ENCODE results near the gene SLC39A11.
"Not testable (repeated sequence)": the region's sequence is repeated elsewhere in the genome, so short reads cannot be mapped to it uniquely, and the experiment has no call there.

Gene SLC39A11

GRCh38 chr17:72643575-72644216, 448.8 kb downstream of the SLC39A11 start:
- no peak for DNase-seq (ENCODE audit: extremely low read depth in 1 of 2, low read depth in 1 of 2)

DNA sequence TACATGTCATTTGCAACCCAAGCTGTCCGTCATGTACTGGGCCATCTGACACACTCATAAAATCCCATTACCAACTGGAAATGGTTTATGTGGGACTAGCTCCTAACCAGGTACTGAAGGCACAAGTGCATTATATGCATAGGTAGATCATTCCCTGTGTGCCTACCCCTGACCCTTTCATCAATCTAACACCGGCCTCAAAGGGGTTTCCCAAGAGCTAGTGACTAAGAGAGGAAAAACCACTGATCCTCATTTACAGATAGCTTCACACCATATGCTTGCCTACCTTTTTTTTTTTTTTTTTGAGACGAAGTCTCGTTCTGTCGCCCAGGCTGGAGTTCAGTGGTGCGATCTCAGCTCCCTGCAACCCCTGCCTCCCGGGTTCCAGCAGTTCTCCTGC, 449.8 kb downstream of the SLC39A11 start:
- DNase-seq (ENCODE audit: extremely low read depth in 1 of 2, low read depth in 1 of 2): no peak

DNA sequence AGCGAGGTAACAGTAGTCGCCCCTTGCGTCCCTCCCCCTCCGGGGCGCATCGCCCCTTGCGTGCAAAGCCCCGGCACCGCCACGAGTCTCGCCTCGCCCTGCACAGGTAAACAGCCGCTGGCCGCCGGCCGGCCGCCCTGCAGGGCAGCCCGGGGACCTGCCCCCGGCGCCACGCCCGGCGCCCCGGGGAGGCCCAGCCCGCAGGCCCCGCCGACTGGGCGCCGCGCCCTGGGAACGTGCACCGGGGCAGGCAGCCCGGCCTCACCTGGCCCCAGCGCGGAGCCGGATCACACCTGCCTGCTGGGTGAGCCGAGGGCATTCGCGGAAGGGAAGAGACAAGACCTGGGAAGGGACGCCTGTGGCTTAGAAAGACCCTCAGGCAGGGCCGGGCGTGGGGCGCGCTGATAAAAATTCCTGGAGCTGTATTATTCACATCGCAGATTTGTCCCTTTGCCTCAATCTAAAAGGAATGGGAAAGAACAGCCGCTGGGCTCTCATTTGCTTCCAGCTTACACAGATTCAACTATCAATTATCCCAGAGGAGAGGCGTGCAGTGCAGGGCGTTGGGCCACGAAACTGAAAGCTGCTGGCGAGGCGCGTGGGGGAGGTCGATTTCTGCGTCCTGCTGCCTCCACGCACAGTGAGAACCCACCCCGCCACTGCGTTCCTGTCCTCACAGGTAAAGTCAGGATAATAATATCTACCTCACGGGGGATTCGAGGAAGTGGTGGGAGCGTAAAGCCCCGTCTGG, 451.9 kb downstream of the SLC39A11 start:
- no peak for DNase-seq (ENCODE audit: extremely low read depth in 1 of 2, low read depth in 1 of 2)

DNA sequence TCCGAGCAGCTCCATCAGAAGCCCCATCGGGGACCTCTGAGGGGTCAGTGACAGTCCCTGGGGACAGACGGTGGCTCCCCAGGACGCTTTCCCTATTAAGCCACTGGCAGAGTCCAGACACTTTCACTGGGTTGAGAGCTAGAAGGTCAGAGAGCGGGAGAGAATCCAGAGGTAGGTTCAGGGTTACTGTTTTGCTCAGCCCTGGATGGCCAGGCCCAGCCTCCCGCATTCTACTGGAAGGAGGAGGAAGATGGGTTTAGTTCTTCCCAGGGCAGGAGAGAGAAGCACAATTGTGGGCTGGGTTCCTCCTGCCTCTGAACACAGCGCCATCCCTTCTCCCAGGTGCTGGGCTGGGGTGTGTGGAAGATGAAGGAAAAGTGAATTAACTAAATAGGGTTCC, 452.8 kb downstream of the SLC39A11 start:
- no peak for DNase-seq (ENCODE audit: extremely low read depth in 1 of 2, low read depth in 1 of 2)

DNA sequence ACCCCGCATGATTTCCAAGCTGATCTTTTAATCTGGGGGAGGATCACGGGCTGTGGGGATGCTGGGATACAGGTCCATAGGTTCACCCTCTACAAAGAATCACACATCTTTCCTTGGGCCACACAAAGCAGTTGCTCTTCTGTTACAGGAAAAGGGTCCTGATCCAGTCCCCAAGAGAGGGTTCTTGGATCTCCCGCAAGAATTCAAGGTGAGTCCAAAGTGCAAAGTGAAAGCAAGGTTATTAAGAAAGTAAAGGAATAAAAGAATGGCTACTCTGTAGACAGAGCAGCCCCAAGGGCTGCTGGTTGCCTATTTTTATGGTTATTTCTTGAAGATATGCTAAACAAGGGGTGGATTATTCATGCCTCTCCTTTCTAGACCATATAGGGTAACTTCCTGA, 453.6 kb downstream of the SLC39A11 start:
- DNase-seq (ENCODE audit: extremely low read depth in 1 of 2, low read depth in 1 of 2): not testable (repeated sequence)

DNA sequence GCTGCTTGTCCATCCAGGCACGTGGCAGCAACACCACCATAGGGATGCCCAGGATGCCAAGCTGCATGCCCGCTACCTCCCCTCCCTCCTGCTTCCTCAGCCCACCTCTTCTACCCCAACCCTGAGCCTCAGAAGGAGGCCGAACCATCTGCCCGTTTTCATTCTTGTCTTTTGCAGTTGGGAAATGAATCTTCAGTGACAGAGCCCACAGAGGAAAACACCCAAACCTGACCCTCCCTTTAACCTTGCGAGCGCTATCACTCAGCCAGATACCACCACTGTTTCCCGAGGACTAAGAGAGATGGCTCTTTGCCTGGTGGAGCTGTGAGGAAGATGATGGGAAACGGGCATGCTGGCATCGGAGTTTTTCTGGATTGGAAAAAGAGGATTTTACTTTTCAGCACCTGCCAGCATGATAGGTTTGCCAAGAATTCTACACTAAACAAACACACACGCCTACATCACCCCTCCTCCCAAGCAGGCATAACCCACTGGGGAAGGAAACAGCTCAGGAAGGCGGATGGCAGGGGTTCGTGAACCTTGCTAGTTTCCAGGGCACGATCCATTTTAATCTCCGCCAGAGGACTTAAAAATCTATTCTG, 457.4 kb downstream of the SLC39A11 start:
- no peak for DNase-seq (ENCODE audit: extremely low read depth in 1 of 2, low read depth in 1 of 2)

DNA sequence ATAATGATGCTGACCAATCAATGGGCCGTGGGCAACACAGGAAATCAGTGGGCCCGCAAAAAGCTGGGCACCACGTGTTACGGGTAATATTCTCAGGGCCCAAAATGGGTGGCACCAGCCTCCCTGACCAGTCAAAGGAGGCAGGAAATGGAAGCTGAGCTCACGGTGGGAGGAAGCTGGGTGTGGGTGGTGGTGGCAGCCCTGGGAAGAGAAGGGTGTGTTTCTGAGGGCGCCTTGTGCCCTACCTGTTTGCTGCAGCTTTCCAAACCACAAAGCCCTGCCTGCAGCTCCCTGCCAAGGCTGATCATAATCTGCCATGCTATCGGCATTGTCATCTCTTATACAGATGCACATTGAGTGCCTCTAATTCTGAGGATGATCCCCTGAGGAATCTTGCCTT, 457.9 kb downstream of the SLC39A11 start:
- no peak for DNase-seq (ENCODE audit: extremely low read depth in 1 of 2, low read depth in 1 of 2)

DNA sequence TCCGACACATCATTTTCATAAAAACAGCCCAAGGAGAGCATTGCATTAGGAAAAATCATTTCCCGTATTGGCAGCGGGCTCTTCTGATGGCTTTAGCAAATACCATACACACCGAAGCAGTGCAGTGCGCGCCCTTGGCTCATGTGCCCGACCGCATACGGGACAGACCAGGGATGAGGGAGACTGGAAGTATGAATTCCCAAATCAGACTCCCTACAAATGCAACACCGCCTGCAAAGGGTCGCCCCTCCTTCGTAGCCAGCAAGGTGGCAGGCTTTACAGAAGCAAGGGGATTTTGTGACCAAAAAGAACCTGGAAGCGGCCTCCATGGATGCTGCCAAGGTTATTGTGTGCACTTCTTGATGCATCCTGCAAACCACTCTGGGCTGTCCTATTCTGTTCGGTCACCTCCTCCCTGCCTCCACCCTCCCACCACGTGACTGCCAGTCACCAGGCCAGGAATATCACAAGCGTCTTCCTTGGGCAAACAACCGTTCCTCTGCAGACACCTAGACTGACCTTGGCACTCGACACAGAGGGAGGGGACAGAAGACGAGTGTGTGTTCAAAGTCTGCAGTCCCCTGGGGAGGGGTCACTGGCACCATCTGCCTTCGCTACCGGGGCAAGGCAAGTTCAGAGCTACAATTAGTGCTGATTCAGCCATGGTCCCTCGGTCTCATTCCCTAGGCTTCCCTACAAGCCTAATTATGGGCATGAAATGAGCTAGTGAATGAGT, 460.4 kb downstream of the SLC39A11 start:
- DNase-seq (ENCODE audit: extremely low read depth in 1 of 2, low read depth in 1 of 2): no peak

- DNase-seq (ENCODE audit: extremely low read depth in 1 of 2, low read depth in 1 of 2): no peak
Measured at GRCh38 chr17:72631568-72631948, 460.9 kb downstream of the SLC39A11 start.

DNA sequence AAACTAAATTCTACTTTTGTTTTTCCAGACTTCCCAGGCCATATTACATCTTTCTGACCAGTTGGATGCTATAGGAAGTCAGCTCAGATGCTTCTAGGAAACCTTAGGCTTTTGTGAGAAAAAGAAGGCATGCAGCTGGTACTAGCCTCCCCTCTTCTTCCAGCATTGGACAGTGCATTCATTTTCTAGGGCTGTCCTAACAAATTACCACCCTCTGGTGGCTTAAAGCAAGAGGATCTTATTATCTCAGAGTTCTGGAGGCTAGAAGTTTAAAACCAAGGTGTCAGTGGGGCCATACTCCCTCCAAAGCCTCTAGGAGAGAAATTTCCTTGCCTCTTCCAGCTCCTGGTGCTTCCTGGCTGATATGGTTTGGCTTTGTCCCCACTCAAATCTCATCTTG, 467.8 kb downstream of the SLC39A11 start:
- no peak for DNase-seq (ENCODE audit: extremely low read depth in 1 of 2, low read depth in 1 of 2)

- no peak for DNase-seq (ENCODE audit: extremely low read depth in 1 of 2, low read depth in 1 of 2)
Measured at GRCh38 chr17:72624226-72624625, 468.3 kb downstream of the SLC39A11 start.

DNA sequence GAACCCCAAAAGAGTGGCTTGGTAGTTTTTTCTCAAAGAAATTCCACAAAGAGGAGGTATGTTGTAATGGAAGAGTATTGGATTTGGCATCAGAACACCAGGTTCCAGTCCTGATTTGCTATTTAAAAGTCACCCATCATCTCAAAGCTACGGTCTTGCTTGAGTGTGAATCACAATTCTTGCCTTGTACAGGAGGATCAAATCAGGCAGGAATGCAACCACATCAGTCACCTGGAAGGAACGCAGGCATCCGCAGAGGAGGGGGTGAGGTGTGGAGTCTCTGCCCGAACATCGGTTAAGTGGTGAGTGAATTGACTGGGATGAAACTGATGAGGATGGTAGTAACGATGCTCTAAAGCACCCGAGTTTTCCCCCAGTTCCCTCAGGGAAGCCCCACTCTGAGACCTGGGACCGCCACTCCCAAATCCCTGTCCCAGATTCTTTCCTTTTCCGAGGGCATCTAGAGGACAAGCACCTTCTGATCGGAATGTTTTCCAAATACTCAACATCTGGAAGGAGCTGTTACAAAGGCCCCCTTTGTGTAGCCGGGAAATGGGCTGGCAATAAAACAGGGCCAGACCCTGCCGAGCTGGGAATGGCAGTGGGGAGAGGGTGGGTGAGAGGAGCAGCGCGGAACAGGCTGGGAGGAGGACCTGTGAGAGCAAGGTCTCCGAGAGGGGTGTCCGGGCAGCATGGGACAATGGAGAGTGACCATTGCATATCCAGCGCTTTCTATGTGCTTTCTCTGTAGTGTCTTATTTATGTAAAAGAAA, 469.6 kb downstream of the SLC39A11 start:
- DNase-seq (ENCODE audit: extremely low read depth in 1 of 2, low read depth in 1 of 2): no peak

GRCh38 chr17:72619976-72620650, 472.4 kb downstream of the SLC39A11 start:
- DNase-seq (ENCODE audit: extremely low read depth in 1 of 2, low read depth in 1 of 2): no peak

DNA sequence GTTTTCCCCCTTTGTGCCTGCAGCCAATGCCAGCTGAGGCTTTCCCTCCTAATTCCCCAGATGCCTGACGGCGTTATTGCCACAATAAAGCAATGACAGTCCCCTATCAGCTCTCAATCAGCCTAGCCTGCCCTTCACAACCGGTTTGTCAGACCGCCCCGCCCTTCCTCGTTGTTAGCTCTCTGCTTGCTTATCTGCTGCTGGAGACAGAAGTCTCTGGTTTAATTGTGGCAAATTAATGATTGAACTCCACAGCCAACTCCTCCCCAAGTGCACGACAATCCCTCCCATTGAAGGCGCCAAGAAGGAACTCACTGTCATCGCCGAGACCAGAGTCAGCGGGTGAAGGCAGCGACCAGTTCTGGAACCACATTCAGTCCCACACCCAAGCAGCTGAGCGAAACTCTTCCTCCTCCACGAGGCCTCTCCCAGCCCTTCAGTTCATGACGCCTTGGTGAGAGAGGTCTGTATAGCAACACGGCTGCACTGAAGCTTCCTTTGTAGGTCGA, 474.4 kb downstream of the SLC39A11 start:
- DNase-seq (ENCODE audit: extremely low read depth in 1 of 2, low read depth in 1 of 2): no peak

DNA sequence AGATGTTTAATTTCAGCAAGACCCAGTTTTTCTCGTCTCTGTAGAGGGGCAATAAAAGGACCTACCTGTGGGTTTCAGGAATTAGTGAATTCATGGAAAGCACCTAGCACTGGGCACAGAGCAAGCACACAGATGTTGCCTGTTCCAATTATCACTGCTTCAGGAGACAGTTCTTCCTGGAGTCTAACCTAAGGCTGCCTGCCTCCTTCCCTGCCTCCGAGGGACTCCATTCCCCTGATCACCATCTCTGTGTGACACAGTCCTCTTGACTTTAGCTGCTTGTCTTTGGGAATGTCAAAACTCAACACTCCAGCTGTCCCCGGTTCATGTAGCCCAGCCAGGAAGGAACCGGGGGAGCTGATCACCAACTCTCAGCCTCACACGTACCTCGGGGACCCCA, 474.9 kb downstream of the SLC39A11 start:
- DNase-seq (ENCODE audit: extremely low read depth in 1 of 2, low read depth in 1 of 2): no peak

- DNase-seq (ENCODE audit: extremely low read depth in 1 of 2, low read depth in 1 of 2): no peak
Measured at GRCh38 chr17:72616447-72616846, 476.0 kb downstream of the SLC39A11 start.

- DNase-seq (ENCODE audit: extremely low read depth in 1 of 2, low read depth in 1 of 2): no peak
Measured at GRCh38 chr17:72615627-72615991, 476.9 kb downstream of the SLC39A11 start.

- no peak for DNase-seq (ENCODE audit: extremely low read depth in 1 of 2, low read depth in 1 of 2)
Measured at GRCh38 chr17:72614871-72615626, 477.4 kb downstream of the SLC39A11 start.

GRCh38 chr17:72614476-72614870, 478.0 kb downstream of the SLC39A11 start:
- DNase-seq (ENCODE audit: extremely low read depth in 1 of 2, low read depth in 1 of 2): no peak

Data from stimulated activated CD8-positive, alpha-beta memory T cell treated with anti-CD3 and anti-CD28 coated beads, Interleukin-7, amount 100 ng/mL, for 48 hours (primary cell).